GM10847 (cell line): ENCODE measurements around the gene OR5K3.

Experiments
- POLR2A ChIP-seq: IDR thresholded peaks from 2 replicates; pipeline ENCODE4 v1.6.1; 2011; ENCODE audit not compliant: insufficient read length; ENCODE audit errors: extremely low read depth

The OR5K3 gene, protein sequence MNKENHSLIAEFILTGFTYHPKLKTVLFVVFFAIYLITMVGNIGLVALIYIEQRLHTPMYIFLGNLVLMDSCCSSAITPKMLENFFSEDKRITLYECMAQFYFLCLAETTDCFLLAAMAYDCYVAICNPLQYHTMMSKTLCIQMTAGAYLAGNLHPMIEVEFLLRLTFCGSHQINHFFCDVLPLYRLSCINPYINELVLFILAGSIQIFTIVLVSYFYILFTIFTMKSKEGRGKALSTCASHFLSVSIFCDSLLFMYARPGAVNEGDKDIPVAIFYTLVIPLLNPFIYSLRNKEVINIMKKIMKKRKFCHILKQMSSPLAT

DNA sequence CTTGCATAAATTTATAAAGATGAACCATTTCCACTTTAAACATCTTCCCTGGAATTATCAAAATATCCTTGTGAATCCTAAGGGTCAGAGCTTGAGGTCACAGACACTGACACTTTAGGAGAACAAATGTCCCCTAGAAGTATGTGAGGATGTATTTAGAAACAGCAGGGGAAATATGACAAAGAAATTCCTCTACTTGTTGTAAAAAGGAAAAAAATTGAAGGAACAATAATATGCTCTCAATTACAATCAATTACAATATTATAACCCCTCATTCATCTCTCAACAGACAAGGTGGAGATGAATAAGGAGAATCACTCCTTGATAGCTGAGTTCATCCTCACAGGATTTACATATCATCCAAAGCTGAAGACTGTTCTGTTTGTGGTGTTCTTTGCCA is at the start of gene OR5K3:
TSS of gene OR5K3 (plus strand) at position 301 of the 400 bp plus-strand sequence. CDS start at position 301, 0 bp downstream.
- TF ChIP-seq POLR2A = no peak

DNA sequence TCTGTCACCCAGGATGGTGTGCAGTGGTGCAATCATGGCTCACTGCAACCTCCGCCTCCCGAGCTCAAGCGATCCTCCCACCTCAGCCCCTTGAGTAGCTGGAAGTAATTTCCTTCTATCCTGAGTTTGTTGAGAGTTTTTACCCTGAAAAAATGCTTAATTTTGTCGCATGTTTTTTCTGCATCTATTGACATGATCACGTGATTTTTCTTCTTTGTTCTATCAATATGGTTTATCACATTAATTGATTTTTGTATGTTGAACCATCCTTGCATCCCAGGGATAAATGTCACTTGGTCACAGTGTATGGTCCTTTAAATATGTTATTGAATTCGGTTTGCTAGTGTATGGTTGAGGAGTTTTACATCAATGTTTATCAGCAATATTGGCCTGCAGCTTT is 48.7 kb upstream of the OR5K3 start:
- TF ChIP-seq POLR2A = no peak

DNA sequence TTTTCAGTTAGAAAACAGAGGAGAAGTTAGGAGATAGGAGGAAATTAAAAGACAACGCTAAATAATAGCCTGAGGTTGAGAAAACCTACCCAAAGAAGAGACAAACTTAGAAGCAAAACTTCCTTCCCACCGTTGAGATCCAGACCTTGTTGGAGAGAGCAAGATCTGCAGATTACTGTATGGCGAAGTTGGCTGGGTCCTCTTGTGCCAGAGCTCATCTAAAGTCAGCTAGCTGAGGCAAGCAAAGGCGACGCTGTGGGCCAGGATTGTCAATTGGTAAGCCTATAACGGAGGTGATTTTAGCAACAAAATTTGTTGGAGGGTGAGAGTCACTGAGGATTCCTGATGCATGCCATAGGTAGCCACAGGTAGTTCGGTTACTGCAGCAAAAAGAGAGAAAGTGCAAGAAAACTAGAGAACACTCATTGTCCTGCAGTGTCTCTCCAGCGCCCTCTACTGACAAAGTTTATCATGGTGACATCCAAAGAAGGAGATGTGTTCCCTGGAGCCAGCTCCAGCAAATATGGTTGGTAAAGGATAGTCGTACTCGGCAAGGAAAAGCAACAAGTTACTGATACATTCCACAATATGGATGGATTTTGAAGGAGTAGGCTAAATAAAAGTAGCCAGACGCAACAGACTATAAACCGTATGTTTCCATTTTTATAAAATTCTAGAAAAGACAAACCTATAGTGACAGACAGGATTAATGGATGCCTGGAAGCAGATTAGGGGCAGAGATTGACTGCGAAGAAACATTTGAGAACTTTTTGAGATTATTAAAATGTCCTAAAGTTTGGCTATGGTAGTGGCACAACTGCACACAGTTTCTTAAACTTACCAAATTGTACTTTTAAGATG is 46.6 kb upstream of the OR5K3 start:
- TF ChIP-seq POLR2A = no peak

DNA sequence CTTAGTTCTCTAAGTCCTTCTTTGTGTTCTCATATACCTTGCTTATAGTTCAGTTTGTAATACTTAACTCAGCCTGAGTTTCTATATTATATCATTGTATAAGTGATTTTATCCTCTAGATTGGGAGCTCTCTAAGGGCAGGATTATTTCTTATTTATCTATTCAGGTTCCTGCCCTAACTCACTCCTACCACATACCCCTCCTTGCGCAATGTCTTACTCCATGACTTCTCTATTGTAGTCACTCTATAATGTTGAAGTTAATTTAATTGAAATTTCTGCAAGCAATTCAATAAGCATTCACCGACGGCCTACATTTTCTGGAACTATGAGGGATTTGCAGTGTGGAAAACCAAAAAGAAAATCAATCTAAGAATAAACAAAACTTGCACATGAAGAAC is 40.4 kb upstream of the OR5K3 start:
- no peak for TF ChIP-seq POLR2A

DNA sequence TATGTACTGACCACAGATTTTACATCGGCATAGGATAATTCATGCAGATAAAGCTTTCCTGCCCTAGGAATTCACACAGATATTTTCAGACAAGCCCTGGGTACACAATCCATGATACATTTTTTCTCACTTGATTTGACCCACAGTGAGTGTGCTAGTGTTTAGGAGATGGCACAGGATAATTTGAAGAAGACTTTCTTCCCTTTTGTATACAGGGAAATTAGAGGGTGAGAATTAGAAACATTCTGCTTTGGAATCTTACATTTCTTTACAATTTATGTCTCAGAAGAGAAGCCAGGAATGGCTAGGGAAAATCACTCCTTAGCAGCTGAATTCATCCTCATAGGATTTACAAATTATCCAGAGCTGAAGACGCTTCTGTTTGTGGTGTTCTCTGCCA is 36.9 kb upstream of the OR5K3 start, which contains the start of gene OR5K4:
TSS of gene OR5K4 (plus strand) at position 301 of the 400 bp plus-strand sequence. CDS start at position 301, 0 bp downstream.
- TF ChIP-seq POLR2A = no peak

DNA sequence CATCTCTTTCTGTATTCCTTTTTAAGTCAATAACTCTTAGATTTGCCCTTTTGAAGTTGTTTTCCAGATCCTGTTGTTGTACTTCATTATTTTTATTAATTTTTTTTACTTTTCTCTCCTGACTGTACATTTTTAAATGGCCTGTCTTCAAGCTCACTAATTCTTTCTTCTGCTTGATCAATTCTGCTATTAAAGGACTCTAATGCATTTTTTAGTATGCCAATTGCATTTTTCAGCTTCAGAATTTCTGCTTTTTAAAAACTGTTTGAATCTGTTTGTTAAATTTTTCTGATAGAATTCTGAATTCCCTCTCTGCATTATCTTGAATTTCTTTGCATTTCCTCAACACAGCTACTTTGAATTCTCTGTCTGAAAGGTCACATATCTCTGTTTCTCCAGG is 31.2 kb upstream of the OR5K3 start:
- TF ChIP-seq POLR2A = no peak

DNA sequence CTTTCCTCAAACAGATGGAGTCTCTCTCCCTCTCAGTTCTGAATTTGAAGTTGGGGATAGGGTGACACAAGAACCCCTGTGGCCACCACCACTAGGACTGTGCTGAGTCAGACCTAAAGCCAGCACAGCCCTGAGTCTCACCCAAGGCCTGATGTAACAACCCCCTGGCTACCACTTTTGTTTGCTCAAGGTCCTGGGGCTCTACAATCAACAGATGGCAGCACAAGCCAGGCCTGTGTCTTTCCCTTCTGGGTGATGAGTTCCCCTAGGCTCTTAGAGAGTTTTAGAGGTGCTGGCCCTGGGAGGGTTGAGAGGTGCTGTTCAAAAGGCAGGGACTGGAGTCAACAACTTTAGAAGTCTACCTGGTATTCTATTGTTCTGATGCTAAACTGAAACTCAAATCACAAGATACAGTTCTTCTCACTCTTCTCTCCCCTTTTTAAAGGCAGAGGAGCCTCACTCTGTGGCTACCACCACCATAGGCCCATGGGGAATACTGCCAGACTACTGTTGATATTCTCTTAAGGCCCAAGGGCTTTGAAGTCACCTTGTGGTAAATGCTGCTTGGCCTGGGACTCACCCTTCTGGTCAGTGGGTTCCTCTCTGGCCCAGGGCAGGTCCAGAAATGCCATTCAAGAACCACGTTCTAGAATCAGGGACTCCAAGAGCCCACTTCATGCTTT is 30.3 kb upstream of the OR5K3 start:
- TF ChIP-seq POLR2A = no peak

DNA sequence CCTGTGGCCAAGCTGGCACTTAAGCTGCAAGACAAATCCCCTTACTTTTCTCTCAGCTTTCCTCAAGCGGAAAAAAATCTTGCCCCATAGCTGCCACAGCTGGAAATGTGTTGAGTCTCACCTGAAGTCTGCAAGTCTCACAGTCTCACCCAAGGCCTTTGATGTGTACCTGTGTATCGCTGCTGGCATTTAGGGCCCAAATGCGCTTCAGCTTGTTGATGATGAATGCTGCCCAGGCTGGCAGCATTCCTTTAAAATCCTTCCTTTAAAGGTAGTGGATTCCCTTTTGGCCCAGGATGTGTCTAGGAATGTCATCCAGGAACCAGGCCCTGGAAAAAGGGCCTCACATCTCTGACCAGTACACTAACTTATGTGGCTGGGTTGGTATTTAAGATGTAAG is 29.8 kb upstream of the OR5K3 start:
- no peak for TF ChIP-seq POLR2A

DNA sequence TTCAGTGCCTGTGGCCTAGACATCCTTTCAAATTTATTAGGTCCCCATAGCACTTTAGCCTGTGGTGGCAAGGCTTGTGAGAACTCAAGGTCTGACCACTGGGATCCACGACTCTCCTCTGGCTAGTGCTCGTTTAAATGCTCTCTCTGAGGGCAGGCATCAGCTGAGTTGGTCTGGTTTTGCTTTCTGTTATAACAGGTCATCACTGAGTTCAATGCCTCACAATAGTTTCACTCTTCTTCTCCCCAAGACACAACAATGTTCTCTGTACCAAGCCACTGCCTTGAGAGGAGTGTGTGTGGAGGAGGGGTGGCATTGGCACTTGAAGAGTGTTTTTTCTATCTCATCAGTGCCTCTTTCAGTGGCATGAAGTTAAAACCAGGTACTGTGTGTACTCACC is 29.2 kb upstream of the OR5K3 start:
- no peak for TF ChIP-seq POLR2A

DNA sequence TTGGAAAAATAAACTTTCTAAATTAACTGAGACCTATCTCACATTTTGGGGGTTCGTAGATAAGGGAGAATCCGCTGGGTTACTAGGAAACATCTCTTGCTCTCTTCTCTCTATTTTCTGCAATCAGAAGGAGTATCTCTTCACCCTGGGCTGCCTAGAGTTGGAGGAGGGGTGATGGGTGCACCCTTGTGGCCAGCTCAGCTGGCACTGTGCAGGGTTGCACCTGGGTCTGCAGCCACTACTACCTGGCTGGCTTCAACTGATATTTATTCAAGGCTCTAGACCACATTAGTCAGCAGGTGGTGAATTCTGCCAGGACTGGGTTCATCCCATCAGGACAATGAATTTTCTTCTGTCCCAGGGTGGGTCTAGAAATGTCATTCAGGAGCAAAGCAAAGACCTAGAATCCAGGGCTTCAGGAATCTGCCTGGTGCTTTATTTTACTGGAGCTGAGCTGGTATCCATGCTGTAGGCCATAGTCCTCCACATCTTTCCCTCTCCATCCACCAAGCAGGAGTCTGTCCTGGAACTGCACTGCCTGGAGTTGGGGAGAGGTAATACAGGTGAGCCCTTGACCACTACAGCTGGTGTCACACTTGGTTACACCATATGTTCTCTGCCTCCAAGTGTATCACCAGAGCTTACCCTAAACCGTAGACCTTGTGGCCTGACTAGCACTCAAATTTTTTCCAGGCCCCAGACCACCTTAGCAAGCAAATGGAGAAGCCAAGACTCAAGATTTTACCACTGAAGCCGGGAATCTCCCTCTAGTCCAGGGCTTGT is 22.8 kb upstream of the OR5K3 start:
- no peak for TF ChIP-seq POLR2A

DNA sequence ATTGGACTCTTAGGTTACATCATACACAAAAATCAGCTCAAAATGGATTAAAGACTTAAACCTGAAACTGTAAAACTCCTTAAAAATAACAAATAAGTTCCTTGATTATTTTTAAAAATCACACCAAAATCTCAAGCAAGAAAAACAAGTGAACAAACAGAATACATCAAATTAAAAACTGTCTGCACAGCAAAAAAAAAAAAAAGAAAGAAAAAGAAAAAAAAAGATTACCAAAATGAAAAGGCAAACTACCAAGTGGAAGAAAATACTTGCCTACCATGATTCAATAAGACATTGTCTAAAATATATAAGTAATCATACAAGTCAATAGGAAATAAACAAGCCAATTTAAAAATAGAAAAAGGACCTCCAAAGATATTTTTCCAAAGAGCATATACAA is 19.3 kb upstream of the OR5K3 start:
- no peak for TF ChIP-seq POLR2A

DNA sequence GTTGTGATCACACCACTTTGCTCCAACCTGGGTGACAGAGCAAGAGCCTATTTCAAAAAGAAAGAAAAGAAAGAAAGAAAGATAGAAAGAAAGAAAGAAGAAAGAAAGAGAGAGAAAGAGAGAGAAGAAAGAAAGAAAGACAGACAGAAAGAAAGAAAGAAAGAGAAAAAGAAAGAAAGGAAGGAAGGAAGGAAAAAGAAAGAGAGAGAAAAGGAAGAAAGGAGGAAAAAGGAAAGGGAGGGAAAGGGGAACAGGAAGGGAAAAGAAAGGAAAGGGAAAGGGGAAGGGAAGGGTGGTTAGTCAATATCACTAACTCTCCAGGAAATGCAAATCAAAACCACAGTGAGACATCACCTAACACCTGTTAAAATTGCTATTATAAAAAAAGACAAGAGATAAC is 18.6 kb upstream of the OR5K3 start:
- no peak for TF ChIP-seq POLR2A

DNA sequence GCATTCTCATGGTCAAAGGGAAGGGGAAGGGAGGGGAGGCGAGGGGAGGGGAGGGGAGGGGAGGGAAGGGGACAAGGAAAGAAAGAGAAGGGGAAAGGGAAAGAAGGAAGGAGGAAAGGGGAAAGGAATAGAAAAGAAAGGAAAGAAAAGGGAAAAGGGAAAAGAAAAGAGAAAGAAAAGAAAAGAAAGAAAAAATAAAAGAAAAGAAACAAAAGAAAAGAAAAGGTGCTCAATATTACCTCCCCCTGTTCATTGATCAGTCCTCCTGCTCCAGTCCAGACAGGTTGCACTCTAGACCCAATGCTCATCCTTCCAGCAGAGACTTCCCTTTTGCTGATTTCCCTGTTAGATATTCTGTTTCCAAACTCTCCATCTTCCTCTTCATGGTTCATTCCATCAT is 18.0 kb upstream of the OR5K3 start:
- no peak for TF ChIP-seq POLR2A

DNA sequence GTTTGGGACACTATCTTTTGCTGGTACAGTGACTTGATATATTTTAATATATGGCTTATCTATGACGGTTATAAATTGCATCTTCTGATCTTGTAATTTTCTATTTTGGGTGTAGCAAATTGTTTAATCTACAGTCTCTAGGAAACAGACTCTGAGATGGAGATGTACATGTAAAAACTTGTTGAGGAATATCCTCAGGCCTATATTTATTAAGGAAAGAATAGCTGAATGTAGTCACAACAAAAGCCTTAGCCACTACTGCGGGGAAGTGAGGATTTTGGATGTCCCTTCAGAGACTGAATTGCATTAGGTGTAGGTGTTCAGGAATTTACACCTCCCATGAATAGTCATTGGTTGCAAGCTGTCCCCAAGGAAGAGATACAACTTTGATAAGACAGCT is 13.8 kb upstream of the OR5K3 start:
- TF ChIP-seq POLR2A = no peak

DNA sequence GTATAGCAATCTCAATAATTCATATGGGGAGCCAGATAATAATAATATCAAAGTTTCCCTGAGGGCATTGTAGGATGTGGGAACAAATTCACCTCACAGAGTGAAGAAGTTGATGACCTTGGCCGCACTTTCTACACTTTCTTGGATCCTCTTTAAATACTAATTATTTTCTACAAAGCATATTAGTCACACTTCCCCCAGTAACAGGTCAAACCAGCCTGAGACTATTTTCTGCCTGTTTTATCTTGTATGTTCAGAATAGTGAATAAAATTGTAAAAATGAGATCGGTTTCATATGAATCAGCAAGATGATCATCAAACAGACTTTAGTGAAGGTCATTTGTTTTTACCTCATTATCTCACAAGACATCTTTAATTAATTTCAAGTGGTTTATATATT is 2.3 kb upstream of the OR5K3 start:
- no peak for TF ChIP-seq POLR2A
